GM20000 (cell line): Measurements from ENCODE around the gene RAPGEF4.
"Not testable (repeated sequence)": the region's sequence is repeated elsewhere in the genome, so short reads cannot be mapped to it uniquely, and the experiment has no call there.

ENCODE experiments used
- DNase-seq: peaks from one replicate; pipeline ENCODE4 v3.0.0; 2012; ENCODE audit warnings: low spot score
- CTCF ChIP-seq: IDR thresholded peaks from 2 replicates; pipeline ENCODE4 v1.5.1; 2012; ENCODE audit warnings: mild to moderate bottlenecking, control low read depth; ENCODE audit errors: extremely low read depth, missing control alignments

The RAPGEF4 gene

GRCh38 chr2:172742931-172743540 is 7.4 kb downstream of the RAPGEF4 start:
- TF ChIP-seq CTCF: no peak
- DNase-seq: no peak

- DNase-seq: no peak
- TF ChIP-seq CTCF: no peak
Measured at GRCh38 chr2:172743898-172744297, 8.3 kb downstream of the RAPGEF4 start.

GRCh38 chr2:172745636-172746035 is 10.0 kb downstream of the RAPGEF4 start:
- TF ChIP-seq CTCF: no peak
- DNase-seq: no peak

GRCh38 chr2:172748543-172748942 is 12.9 kb downstream of the RAPGEF4 start:
- DNase-seq: not testable (repeated sequence)

GRCh38 chr2:172749388-172749787 is 13.7 kb downstream of the RAPGEF4 start:
- no peak for TF ChIP-seq CTCF

GRCh38 chr2:172751564-172751963 is 15.9 kb downstream of the RAPGEF4 start:
- DNase-seq: no peak
- TF ChIP-seq CTCF: no peak

More at GRCh38 chr2:172749388-172749787, 13.7 kb downstream of the RAPGEF4 start:
- no peak for DNase-seq

GRCh38 chr2:172753610-172754009 is 18.0 kb downstream of the RAPGEF4 start:
- no peak for DNase-seq
- TF ChIP-seq CTCF: no peak

- TF ChIP-seq CTCF: no peak
- DNase-seq: no peak
Measured at GRCh38 chr2:172759441-172759840, 23.8 kb downstream of the RAPGEF4 start.
